ENCODE results near the gene SLC1A1.

DNA sequence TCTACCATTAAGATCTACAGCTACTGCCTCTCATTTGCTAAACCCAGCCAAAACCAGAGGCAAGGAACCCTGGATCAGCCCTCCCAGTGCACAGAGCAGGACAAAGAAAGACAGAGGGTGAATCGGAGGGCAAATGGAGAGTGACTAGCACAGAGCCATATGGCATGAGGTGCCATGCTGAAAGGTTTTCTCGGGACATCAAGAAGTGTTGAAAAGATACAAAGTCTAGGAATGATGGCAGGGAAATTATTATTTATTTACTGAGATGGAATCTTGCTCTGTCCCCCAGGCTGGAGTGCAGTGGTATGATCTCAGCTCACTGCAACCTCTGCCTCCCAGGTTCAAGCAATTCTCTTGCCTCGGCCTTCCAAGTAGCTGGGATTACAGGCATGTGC, 19.3 kb downstream of the SLC1A1 start:
- TF ChIP-seq EZH2 (IDR thresholded peaks at IDR 0.05; ENCODE audit: insufficient read depth, poor library complexity, severe bottlenecking): no peak
- TF ChIP-seq EZH2phosphoT487 (IDR thresholded peaks at IDR 0.05; ENCODE audit: insufficient read depth, low read depth): no peak

Data from GM23248 (cell line).